ENCODE data around the gene INVS. TPM values are rescaled to one million over a fixed set of nuclear protein-coding genes. Genes with fewer than 3 reads are reported as not detected.
"Not testable (repeated sequence)": the region's sequence is repeated elsewhere in the genome, so short reads cannot be mapped to it uniquely, and the experiment has no call there.

The INVS gene
- total RNA-seq, 1 donor from 2014 or later = 10.6 TPM

DNA sequence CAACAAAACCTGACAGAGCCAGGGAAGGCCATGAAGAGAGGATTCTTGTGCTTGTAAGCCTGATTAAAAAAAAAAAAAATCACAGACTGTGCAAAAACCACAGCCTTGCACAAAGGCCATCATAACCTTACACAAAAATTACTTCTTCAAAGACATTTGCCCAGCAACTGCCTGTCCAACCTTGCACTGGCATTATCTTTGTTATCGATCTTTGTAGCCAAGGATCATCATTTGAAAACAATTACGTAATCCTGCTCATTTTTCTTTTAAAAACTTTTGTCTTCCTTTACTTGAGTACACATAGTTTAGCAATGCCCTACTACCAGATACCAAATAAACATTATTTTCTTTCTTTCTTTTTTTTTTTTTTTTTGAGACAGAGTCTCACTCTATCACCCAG lies 128.6 kb downstream of the INVS start:
- intact Hi-C loops (cut with DNase I) = no loop called here
- DNase-seq (ENCODE audit: low spot score) = no peak

GRCh38 chr9:100228352-100228869 lies 129.4 kb downstream of the INVS start:
- DNase-seq (ENCODE audit: low spot score) = no peak
- intact Hi-C loops (cut with DNase I) = no loop called here

GRCh38 chr9:100229136-100229535 lies 130.1 kb downstream of the INVS start:
- no peak for DNase-seq (ENCODE audit: low spot score)
- intact Hi-C loops (cut with DNase I) = no loop called here

- intact Hi-C loops (cut with DNase I) = no loop called here
- no peak for DNase-seq (ENCODE audit: low spot score)
Measured at GRCh38 chr9:100229561-100229960, 130.5 kb downstream of the INVS start.

DNA sequence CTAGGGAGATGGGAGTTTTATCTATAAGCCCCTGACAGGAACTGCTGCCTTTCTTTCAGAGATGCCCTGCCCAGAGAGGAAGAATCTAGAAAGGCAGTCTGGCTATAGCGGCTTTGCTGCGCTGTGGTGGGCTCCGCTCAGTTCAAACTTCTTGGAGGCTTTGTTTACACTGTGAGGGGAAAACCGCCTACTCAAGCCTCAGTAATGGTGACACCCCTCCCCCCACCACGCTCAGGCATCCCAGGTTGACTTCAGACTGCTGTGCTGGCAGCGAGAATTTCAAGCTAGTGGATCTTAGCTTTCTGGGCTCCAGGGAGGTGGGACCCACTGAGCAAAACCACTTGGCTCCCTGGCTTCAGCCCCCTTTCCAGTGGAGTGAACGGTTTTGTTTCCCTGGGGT lies 137.9 kb downstream of the INVS start:
- DNase-seq (ENCODE audit: low spot score); intact Hi-C loops (cut with DNase I): not testable (repeated sequence)

DNA sequence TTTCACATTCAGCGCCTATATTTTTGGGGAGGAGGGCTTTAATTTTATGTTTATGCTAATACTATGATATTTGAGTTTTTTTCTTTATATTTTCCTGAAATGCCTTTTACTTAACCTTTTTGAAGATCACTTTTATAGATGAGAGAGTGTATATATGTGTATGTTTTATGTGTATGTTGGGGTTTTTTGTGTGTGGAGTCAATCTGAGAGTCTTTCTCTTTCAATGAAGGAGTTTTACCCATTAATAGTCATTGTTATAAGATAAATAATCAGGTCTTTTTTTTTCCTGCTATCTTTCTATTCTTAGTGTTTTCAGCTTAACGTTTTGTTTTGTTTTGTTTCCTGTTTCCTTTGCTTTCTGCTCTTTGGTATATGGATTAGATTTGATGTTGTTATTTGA lies 141.5 kb downstream of the INVS start:
- DNase-seq (ENCODE audit: low spot score) = no peak
- intact Hi-C loops (cut with DNase I) = no loop called here

GRCh38 chr9:100267211-100267610 lies 168.2 kb downstream of the INVS start:
- intact Hi-C loops (cut with DNase I) = no loop called here
- DNase-seq (ENCODE audit: low spot score) = no peak

- DNase-seq (ENCODE audit: low spot score) = no peak
- intact Hi-C loops (cut with DNase I) = no loop called here
Measured at GRCh38 chr9:100268271-100268670, 169.2 kb downstream of the INVS start.

- intact Hi-C loops (cut with DNase I) = no loop called here
- DNase-seq (ENCODE audit: low spot score) = no peak
Measured at GRCh38 chr9:100269656-100270055, 170.6 kb downstream of the INVS start.

DNA sequence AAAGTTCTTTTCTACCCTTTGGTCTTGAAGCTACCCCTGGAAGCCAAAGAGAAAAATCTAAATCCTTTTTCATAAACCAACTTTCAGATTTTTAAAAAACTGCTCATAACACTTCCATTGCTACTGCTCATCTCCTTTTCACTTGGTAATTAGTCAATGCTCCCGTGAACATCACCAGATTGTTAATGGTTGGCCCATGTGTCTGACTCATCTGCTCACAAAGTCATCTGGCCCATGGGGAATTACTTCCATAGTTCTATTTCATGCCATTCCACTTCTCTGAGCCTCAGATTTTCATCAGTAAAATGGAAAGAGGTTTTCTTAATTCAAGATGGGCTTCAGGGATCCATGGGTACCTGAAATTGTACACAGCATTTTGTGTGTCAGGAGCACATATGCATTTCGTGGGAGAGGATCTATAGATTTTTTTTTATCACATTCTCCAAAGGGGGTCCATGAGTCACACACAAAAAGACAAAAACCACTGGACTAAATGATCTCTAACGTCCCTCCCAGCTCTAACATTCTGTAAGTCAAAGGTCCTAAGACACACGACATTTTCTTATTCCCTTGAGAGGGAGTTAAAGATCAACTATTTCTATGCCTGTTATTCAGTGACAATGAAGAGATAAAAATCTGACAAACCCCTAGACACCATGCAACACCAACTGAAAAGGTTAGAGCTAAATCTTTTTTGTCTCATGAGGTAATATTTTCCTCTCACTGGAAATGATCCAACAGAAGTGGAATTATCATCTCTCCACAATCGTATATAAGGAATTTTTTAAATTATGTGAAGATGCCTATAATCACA lies 178.3 kb downstream of the INVS start:
- intact Hi-C loops (cut with DNase I) = no loop called here
- DNase-seq (ENCODE audit: low spot score) = no peak

- intact Hi-C loops (cut with DNase I) = no loop called here
- DNase-seq (ENCODE audit: low spot score) = no peak
Measured at GRCh38 chr9:100281066-100281465, 182.0 kb downstream of the INVS start.

DNA sequence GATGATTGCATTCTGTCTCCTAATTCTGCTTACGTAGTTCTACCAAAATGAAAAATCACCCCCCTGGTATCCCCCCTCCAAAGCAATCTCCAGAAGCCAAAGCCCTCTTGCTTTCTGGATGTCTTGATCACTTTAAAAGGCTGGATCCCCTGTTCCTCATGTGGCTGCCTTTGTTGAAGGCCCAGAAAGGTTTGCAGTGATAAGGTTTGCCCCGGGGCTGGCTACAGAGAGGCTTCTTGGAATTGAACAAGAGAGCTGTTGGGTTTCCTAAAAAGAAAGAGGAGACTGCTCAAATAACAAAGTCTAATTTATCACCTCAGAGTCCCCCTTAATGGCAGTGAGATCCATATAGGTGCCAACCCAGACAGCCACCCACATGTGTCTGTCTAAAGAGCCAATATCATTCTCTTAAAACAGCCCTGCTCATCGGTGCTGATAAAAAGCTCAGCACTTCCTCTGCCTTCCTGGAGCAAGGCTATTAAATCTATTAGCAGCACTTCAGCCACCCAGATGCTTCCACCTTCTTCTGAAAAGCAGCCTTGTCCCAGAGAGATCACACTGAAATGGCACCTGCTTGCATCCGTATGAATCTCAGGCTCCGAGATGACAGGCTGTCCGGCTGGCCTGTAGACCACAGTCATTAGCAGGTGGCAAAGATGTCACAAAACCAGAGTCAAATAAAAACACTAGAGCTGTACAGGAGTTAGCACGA lies 182.8 kb downstream of the INVS start:
- no peak for DNase-seq (ENCODE audit: low spot score)
- intact Hi-C loops (cut with DNase I) = no loop called here

GRCh38 chr9:100282388-100282719 lies 183.3 kb downstream of the INVS start:
- no peak for DNase-seq (ENCODE audit: low spot score)
- intact Hi-C loops (cut with DNase I) = no loop called here

DNA sequence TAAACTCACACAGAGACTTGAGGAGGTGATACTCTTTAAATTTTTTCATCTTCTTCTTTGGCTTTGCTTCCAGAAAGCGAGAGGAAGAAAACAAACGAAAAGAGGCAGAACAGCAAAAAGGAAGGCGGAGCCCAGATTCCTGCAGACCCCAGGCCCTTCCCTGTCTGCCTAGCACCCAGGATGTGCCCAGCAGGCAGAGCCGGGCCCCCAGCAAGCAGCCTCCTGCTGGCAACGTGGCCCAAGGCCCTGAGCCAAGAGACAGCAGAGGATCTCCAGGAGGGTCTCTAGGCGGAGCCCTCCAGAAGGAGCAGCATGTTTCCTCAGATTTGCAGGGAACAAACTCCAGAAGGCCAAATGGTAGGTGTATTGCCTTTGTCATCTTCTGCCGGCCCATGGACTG lies 185.2 kb downstream of the INVS start:
- intact Hi-C loops (cut with DNase I) = no loop called here

GRCh38 chr9:100285080-100285479 lies 186.0 kb downstream of the INVS start:
- intact Hi-C loops (cut with DNase I) = no loop called here
- no peak for DNase-seq (ENCODE audit: low spot score)

More for the DNA sequence above, 185.2 kb downstream of the INVS start:
- DNase-seq (ENCODE audit: low spot score) = no peak

GRCh38 chr9:100285601-100286000 lies 186.6 kb downstream of the INVS start:
- intact Hi-C loops (cut with DNase I) = no loop called here
- DNase-seq (ENCODE audit: low spot score) = no peak

DNA sequence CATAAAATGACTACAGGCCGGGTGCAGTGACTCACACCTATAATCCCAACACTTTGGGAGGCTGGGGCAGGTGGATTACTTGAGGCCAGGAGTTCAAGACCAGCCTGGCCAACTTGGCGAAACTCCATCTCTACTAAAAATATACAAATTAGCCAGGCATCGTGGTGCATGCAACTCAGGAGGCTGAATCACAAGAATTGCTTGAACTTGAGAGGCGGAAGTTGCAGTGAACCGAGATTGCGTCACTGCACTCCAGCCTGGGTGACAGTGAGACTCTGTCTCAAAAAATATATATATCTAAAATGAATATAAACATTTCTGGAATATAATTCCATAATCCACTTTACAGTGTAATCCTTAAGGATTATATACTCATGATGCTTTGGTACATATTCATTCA lies 187.2 kb downstream of the INVS start:
- DNase-seq (ENCODE audit: low spot score) = no peak
- intact Hi-C loops (cut with DNase I) = no loop called here

DNA sequence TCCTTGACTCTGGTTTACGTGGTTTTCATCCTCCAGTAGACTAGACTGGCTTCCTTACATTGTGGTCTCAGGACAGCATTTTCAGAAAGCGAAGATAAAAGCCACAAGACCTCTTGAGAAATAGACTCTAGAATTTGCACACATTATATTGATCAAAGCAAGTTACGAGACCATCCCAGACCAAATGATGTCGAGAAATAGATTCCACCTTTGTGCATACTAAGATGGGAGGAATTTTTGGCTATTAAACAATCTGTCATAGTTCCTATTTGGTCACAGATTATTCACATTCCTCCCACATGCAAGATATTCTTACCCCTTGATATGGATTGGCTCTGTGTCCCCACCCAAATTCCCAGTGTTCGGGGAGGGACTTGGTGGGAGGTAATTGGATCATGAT lies 188.1 kb downstream of the INVS start:
- no peak for DNase-seq (ENCODE audit: low spot score)
- intact Hi-C loops (cut with DNase I) = no loop called here

GRCh38 chr9:100290714-100291113 lies 191.7 kb downstream of the INVS start:
- intact Hi-C loops (cut with DNase I) = no loop called here
- DNase-seq (ENCODE audit: low spot score) = no peak

DNA sequence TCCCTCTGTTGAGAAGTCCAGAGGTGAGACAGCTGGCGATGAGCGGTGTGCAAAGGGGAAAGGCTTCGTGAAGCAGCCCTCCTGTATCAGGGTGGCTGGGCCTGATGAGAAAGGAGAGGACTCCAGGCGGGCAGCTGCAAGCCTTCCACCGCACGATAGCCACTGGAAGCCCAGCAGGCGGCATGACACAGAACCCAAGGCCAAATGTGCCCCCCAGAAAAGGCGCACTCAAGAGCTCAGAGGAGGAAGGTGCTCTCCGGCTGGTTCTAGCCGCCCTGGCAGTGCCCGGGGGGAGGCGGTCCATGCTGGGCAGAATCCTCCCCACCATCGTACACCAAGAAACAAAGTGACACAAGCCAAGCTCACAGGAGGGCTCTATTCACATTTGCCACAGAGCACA lies 193.4 kb downstream of the INVS start:
- intact Hi-C loops (cut with DNase I) = no loop called here
- DNase-seq (ENCODE audit: low spot score) = no peak

DNA sequence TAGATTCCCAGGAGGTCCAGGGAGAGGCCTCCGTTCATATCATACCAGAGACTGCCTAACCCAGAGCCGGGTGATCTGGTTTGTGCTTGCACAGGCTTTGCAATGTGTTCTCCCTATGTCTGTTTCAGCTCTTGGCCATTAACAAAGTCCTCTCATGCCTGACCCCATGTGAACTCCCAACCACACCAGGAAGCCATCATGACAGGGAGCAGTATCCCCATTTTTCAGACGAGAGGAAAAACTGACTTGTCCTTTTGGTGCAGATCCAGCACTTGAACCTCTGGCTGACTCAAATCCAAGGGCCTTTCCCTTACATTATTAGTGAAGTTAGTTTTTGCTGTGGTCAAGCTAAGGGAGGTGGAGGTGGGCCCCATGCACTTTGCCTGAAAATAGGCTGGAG lies 195.3 kb downstream of the INVS start:
- intact Hi-C loops (cut with DNase I) = no loop called here
- DNase-seq (ENCODE audit: low spot score) = no peak
